Melanocyte of skin (primary cell): ENCODE results near the gene ITGA2. TPM values are rescaled to one million over a fixed set of nuclear protein-coding genes. Genes with fewer than 3 reads are reported as not detected.

ENCODE experiments used
- total RNA-seq, 2 donors: library from RNA; depleted of rRNA; stranded (reverse); fragments of >200 nt; gene quantifications; 2 replicates each; pipeline ENCODE4 v1.2.3, GENCODE V29; 2012

The ITGA2 gene
- total RNA-seq, result 1 to 10 TPM; 5.7 to 6.2 TPM

GRCh38 chr5:52989025-52989780 is at the start of gene ITGA2:
TSS of gene ITGA2 (plus strand) at chr5:52989352. CDS start at chr5:52989469, 117 bp downstream.

GRCh38 chr5:53109443-53110127 is 120.4 kb downstream of the ITGA2 start, which contains the start of gene MOCS2:
TSS of gene MOCS2 (minus strand) at chr5:53109757. CDS start at chr5:53107174, 2,583 bp downstream.

Other genes starting within 250 kb of the ITGA2 start
- 10 to 100 TPM; 11.0 to 38.9 TPM for gene ITGA1, start 201.4 kb upstream of the ITGA2 start, total RNA-seq
- 10 to 100 TPM; 13.4 to 20.0 TPM for gene PELO, start 201.4 kb upstream of the ITGA2 start, total RNA-seq
- gene MOCS2, start 120.4 kb downstream of the ITGA2 start, total RNA-seq, result 10 to 100 TPM; 39.6 to 45.6 TPM